ENCODE measurements around the gene NT5C2.

GRCh38 chr10:103098240-103098639 lies 94.8 kb downstream of the NT5C2 start:
- TF ChIP-seq, protein P1, sequence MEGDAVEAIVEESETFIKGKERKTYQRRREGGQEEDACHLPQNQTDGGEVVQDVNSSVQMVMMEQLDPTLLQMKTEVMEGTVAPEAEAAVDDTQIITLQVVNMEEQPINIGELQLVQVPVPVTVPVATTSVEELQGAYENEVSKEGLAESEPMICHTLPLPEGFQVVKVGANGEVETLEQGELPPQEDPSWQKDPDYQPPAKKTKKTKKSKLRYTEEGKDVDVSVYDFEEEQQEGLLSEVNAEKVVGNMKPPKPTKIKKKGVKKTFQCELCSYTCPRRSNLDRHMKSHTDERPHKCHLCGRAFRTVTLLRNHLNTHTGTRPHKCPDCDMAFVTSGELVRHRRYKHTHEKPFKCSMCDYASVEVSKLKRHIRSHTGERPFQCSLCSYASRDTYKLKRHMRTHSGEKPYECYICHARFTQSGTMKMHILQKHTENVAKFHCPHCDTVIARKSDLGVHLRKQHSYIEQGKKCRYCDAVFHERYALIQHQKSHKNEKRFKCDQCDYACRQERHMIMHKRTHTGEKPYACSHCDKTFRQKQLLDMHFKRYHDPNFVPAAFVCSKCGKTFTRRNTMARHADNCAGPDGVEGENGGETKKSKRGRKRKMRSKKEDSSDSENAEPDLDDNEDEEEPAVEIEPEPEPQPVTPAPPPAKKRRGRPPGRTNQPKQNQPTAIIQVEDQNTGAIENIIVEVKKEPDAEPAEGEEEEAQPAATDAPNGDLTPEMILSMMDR (IDR thresholded peaks at IDR 0.05) = no peak
- TF ChIP-seq EZH2 (IDR thresholded peaks at IDR 0.05; ENCODE audit: borderline replicate concordance, insufficient read depth, low read depth, low read length, poor library complexity, severe bottlenecking) = no peak

All from B cell (primary cell).